ENCODE results near the gene MCOLN2.

MCOLN2 gene

DNA sequence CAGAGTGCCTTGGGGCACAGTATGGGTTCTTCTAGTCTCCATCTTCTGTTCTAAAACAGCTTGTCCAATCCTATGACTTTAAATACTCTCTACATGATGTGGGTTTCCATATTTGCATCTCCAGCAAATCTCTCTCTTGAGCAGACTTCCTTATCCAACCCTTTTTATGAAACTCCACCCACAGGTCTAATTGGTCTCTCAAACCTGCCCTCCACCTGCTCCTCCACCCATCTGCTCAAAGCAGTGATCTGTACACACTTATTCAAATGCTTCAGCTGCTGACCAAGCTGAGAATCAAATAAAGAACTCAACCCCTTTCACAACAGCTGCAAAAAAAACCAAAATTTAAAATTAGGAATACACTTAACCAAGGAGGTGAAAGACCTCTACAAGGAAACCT, 11.5 kb downstream of the MCOLN2 start:
- H3K36me3 ChIP-seq (ENCODE audit: insufficient read depth, low read length) = peaks cover 34% of the 10 kb centered on the region
- no peak for TF ChIP-seq EZH2 (IDR thresholded peaks at IDR 0.05; ENCODE audit: borderline replicate concordance, low read length)
- no peak for TF ChIP-seq CTCF (IDR thresholded peaks at IDR 0.05; ENCODE audit: low read length)
- no peak overlapping the region for H3K4me3 ChIP-seq (ENCODE audit: low read depth, low read length, poor library complexity, severe bottlenecking)
- H3K9me2 ChIP-seq (ENCODE audit: low read depth, low read length) = no peaks in the 10 kb centered on the region
- H3K9ac ChIP-seq (ENCODE audit: low read length) = no peak overlapping the region
- H4K20me1 ChIP-seq (ENCODE audit: insufficient read depth, low read length) = no peaks in the 10 kb centered on the region
- no peak overlapping the region for H2AFZ ChIP-seq (ENCODE audit: low read length)
- H3K27ac ChIP-seq (ENCODE audit: low read depth, low read length, poor library complexity, severe bottlenecking) = no peak overlapping the region
- H3K27me3 ChIP-seq (ENCODE audit: insufficient read depth, low read length) = no peaks in the 10 kb centered on the region
- peaks cover 7% of the 10 kb centered on the region for H3K4me1 ChIP-seq (ENCODE audit: insufficient read depth, low read length, severe bottlenecking)
- H3F3A ChIP-seq (ENCODE audit: insufficient read depth, low read length) = no peaks in the 10 kb centered on the region
- H3K9me3 ChIP-seq (ENCODE audit: low read length) = no peaks in the 10 kb centered on the region; the same call in 1 of the 2 replicates
- no peak overlapping the region for H3K4me2 ChIP-seq (ENCODE audit: low read length)
- peaks cover 87% of the 10 kb centered on the region for H3K79me2 ChIP-seq (ENCODE audit: insufficient read depth, low read length)

DNA sequence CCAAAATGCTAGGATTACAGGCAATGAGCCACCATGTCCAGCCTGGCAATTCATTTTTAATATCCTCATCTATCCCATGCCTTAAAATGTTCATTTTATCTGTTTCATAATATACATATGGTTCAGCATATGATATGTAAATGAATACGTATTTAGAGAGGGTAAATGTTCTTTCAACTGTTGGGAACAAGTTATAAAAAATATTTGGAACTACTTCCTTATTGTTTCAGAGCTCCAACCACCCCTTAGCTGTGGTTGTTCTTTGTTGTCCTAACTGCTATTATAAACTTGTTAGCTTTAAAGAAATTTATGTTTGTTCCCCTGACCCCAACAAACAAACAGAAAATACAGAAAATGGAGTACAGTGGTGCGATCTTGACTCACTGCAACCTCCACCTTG, 14.5 kb downstream of the MCOLN2 start:
- TF ChIP-seq EZH2 (IDR thresholded peaks at IDR 0.05; ENCODE audit: borderline replicate concordance, low read length) (no peak), CTCF (IDR thresholded peaks at IDR 0.05; ENCODE audit: low read length) (no peak)
- H3K4me1 ChIP-seq (ENCODE audit: insufficient read depth, low read length, severe bottlenecking) = no peaks in the 10 kb centered on the region
- H3K4me3 ChIP-seq (ENCODE audit: low read depth, low read length, poor library complexity, severe bottlenecking) = no peak overlapping the region
- H3K27me3 ChIP-seq (ENCODE audit: insufficient read depth, low read length) = no peaks in the 10 kb centered on the region
- H3K9me3 ChIP-seq (ENCODE audit: low read length) = no peaks in the 10 kb centered on the region; the same call in 1 of the 2 replicates
- peaks cover 90% of the 10 kb centered on the region for H3K79me2 ChIP-seq (ENCODE audit: insufficient read depth, low read length)
- no peak overlapping the region for H2AFZ ChIP-seq (ENCODE audit: low read length)
- no peak overlapping the region for H3K4me2 ChIP-seq (ENCODE audit: low read length)
- no peaks in the 10 kb centered on the region for H3F3A ChIP-seq (ENCODE audit: insufficient read depth, low read length)
- no peak overlapping the region for H3K9ac ChIP-seq (ENCODE audit: low read length)
- H3K9me2 ChIP-seq (ENCODE audit: low read depth, low read length) = no peaks in the 10 kb centered on the region
- no peak overlapping the region for H3K27ac ChIP-seq (ENCODE audit: low read depth, low read length, poor library complexity, severe bottlenecking)
- H3K36me3 ChIP-seq (ENCODE audit: insufficient read depth, low read length) = peaks cover 40% of the 10 kb centered on the region
- H4K20me1 ChIP-seq (ENCODE audit: insufficient read depth, low read length) = no peaks in the 10 kb centered on the region

DNA sequence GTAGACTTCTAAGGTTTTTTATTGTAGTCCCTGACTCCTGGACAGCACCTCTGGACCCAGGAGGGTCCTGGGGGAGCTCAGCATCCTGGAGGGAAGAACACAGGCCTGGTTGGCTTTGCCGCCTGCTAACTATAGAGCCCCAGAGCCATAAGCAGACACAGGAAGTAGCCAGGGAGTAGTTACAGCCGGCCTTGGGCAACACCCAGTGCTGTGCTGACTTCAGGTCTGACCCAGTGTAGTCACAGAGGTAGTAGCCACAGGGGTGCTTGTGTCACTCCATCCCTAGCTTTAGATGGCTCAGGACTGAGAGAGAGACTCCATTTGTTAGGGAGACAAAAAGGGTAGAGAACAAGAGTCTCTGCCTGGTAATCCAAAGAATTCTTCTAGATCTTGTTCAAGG, 21.9 kb downstream of the MCOLN2 start:
- H3K9ac ChIP-seq (ENCODE audit: low read length) = no peak overlapping the region
- H3K79me2 ChIP-seq (ENCODE audit: insufficient read depth, low read length) = peaks cover 57% of the 10 kb centered on the region
- no peak overlapping the region for H2AFZ ChIP-seq (ENCODE audit: low read length)
- no peaks in the 10 kb centered on the region for H3K9me2 ChIP-seq (ENCODE audit: low read depth, low read length)
- H3K4me1 ChIP-seq (ENCODE audit: insufficient read depth, low read length, severe bottlenecking) = peaks cover 43% of the 10 kb centered on the region
- no peaks in the 10 kb centered on the region for H3K9me3 ChIP-seq (ENCODE audit: low read length)
- TF ChIP-seq EZH2 (IDR thresholded peaks at IDR 0.05; ENCODE audit: borderline replicate concordance, low read length) = no peak
- TF ChIP-seq CTCF (IDR thresholded peaks at IDR 0.05; ENCODE audit: low read length) = no peak
- peak overlapping the region; percentile 42 for H3K27ac ChIP-seq (ENCODE audit: low read depth, low read length, poor library complexity, severe bottlenecking)
- no peaks in the 10 kb centered on the region for H3K27me3 ChIP-seq (ENCODE audit: insufficient read depth, low read length)
- H3K36me3 ChIP-seq (ENCODE audit: insufficient read depth, low read length) = peaks cover 12% of the 10 kb centered on the region
- H4K20me1 ChIP-seq (ENCODE audit: insufficient read depth, low read length) = no peaks in the 10 kb centered on the region
- H3F3A ChIP-seq (ENCODE audit: insufficient read depth, low read length) = no peaks in the 10 kb centered on the region
- H3K4me2 ChIP-seq (ENCODE audit: low read length) = no peak overlapping the region
- no peak overlapping the region for H3K4me3 ChIP-seq (ENCODE audit: low read depth, low read length, poor library complexity, severe bottlenecking)
